Vagina (tissue), 2 donors: ENCODE measurements around the gene FBXW5.

Experiments
- POLR2A ChIP-seq, 2 donors: fragments of 450-650 bp; IDR thresholded peaks; one replicate each; pipeline ENCODE4 v1.6.1; 2017; ENCODE audit warnings: antibody characterized with exemption in 2 of 2, mild to moderate bottlenecking in 2 of 2, moderate library complexity in 2 of 2
- POLR2AphosphoS5 ChIP-seq, 2 donors: sonication (generic); formaldehyde crosslinking; IDR thresholded peaks; one replicate each; pipeline ENCODE4 v1.9.0; 2017; ENCODE audit warnings: antibody characterized with exemption in 2 of 2, mild to moderate bottlenecking in 2 of 2, low read depth in 1 of 2; ENCODE audit not compliant: insufficient read depth in 1 of 2
- TF ChIP-seq, protein P1 (sequence below), 3 experiments: fragments of 450-650 bp in 2 of 3; fragments of 200-600 bp in 1 of 3; sonication (generic) in 1 of 3; IDR thresholded peaks; one replicate each; pipeline ENCODE4 v1.5.1; 2017 to 2019; ENCODE audit warnings: antibody characterized with exemption in 3 of 3, mild to moderate bottlenecking in 2 of 3, moderate library complexity in 2 of 3

DNA sequence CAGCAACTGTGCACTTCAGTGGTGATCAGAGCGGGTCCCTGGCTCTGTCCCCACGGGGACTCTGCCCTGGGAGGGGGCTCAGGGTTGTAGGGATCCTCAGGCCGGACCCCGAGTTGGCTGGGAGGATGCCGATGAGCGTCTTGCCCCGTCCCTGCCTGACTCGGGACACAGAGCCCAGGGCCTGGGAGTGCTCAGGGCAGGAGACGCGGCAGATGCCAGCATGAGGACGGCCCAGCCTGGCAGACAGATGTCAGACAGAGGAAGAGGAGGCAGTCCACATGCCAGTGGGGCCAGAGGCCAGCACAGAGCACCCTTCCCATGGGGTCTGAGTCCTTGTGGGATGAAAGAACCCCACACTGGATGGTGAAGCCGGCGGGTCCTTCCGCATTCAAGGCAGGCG is 18.8 kb upstream of the FBXW5 start:
- TF ChIP-seq, protein P1, sequence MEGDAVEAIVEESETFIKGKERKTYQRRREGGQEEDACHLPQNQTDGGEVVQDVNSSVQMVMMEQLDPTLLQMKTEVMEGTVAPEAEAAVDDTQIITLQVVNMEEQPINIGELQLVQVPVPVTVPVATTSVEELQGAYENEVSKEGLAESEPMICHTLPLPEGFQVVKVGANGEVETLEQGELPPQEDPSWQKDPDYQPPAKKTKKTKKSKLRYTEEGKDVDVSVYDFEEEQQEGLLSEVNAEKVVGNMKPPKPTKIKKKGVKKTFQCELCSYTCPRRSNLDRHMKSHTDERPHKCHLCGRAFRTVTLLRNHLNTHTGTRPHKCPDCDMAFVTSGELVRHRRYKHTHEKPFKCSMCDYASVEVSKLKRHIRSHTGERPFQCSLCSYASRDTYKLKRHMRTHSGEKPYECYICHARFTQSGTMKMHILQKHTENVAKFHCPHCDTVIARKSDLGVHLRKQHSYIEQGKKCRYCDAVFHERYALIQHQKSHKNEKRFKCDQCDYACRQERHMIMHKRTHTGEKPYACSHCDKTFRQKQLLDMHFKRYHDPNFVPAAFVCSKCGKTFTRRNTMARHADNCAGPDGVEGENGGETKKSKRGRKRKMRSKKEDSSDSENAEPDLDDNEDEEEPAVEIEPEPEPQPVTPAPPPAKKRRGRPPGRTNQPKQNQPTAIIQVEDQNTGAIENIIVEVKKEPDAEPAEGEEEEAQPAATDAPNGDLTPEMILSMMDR (IDR thresholded peaks at IDR 0.05), result no peak
- TF ChIP-seq POLR2A (IDR thresholded peaks at IDR 0.05) (no peak), POLR2AphosphoS5 (IDR thresholded peaks at IDR 0.05; ENCODE audit: insufficient read depth in 1 of 2, low read depth in 1 of 2) (no peak)
